Osteocyte (in vitro differentiated cells): ENCODE data around the gene VIPR1. TPM values are rescaled to one million over a fixed set of nuclear protein-coding genes. Genes with fewer than 3 reads are reported as not detected.

ENCODE experiments used
- DNase-seq: peaks from one replicate; pipeline ENCODE4 v3.0.0; 2021; ENCODE audit warnings: mixed read lengths; ENCODE audit not compliant: unreplicated experiment; ENCODE audit errors: extremely low spot score
- H3K27ac Mint-ChIP-seq: one replicate; pipeline ENCODE4 v1.8.0; 2021; ENCODE audit warnings: mild to moderate bottlenecking, mixed read lengths; ENCODE audit not compliant: unreplicated experiment
- H3K27me3 Mint-ChIP-seq: one replicate; pipeline ENCODE4 v1.8.0; 2021; ENCODE audit warnings: mixed read lengths; ENCODE audit not compliant: unreplicated experiment
- H3K36me3 Mint-ChIP-seq: one replicate; pipeline ENCODE4 v1.8.0; 2021; ENCODE audit warnings: mixed read lengths; ENCODE audit not compliant: unreplicated experiment
- H3K4me1 Mint-ChIP-seq: one replicate; pipeline ENCODE4 v1.8.0; 2021; ENCODE audit warnings: mixed read lengths; ENCODE audit not compliant: unreplicated experiment
- H3K4me3 Mint-ChIP-seq: one replicate; pipeline ENCODE4 v1.8.0; 2021; ENCODE audit warnings: mild to moderate bottlenecking, moderate library complexity, mixed read lengths; ENCODE audit not compliant: unreplicated experiment
- H3K9me3 Mint-ChIP-seq: one replicate; pipeline ENCODE4 v1.8.0; 2021; ENCODE audit warnings: mixed read lengths; ENCODE audit not compliant: unreplicated experiment
- CTCF ChIP-seq: fragments of 200-600 bp; sonication (generic); IDR thresholded peaks from 2 replicates; pipeline ENCODE4 v1.5.0; 2021; ENCODE audit warnings: antibody characterized with exemption, mild to moderate bottlenecking, moderate library complexity
- total RNA-seq: library from RNA; stranded (reverse); gene quantifications from 2 replicates; pipeline ENCODE4 v1.2.1, GENCODE V29; 2021

VIPR1 gene
- total RNA-seq, 1 donor from 2014 or later: 8.9 TPM

- no peak for DNase-seq
- no peaks in the 10 kb centered on the region for H3K9me3 Mint-ChIP-seq
- TF ChIP-seq CTCF: no peak
- H3K27ac Mint-ChIP-seq: no peak overlapping the region
- no peaks in the 10 kb centered on the region for H3K27me3 Mint-ChIP-seq
- no peak overlapping the region for H3K4me3 Mint-ChIP-seq
- H3K36me3 Mint-ChIP-seq: no peaks in the 10 kb centered on the region
- H3K4me1 Mint-ChIP-seq: no peaks in the 10 kb centered on the region
Observed at GRCh38 chr3:42526616-42527367, 24.3 kb downstream of the VIPR1 start.

- no peak for TF ChIP-seq CTCF
- Mint-ChIP-seq H3K9me3 (no peaks in the 10 kb centered on the region), H3K36me3 (no peaks in the 10 kb centered on the region), H3K27ac (no peak overlapping the region), H3K27me3 (no peaks in the 10 kb centered on the region), H3K4me1 (no peaks in the 10 kb centered on the region), H3K4me3 (no peak overlapping the region)
- DNase-seq: no peak
Observed at GRCh38 chr3:42527368-42527917, 25.0 kb downstream of the VIPR1 start.

- H3K36me3 Mint-ChIP-seq: no peaks in the 10 kb centered on the region
- H3K4me1 Mint-ChIP-seq: no peaks in the 10 kb centered on the region
- H3K27me3 Mint-ChIP-seq: no peaks in the 10 kb centered on the region
- no peaks in the 10 kb centered on the region for H3K9me3 Mint-ChIP-seq
- TF ChIP-seq CTCF: no peak
- DNase-seq: no peak
- no peak overlapping the region for H3K4me3 Mint-ChIP-seq
- no peak overlapping the region for H3K27ac Mint-ChIP-seq
Observed at GRCh38 chr3:42529468-42529867, 27.0 kb downstream of the VIPR1 start.

- Mint-ChIP-seq H3K27ac (no peak overlapping the region), H3K4me3 (no peak overlapping the region), H3K9me3 (no peaks in the 10 kb centered on the region), H3K27me3 (no peaks in the 10 kb centered on the region), H3K36me3 (no peaks in the 10 kb centered on the region), H3K4me1 (no peaks in the 10 kb centered on the region)
- no peak for DNase-seq
- TF ChIP-seq CTCF: no peak
Observed at GRCh38 chr3:42530073-42530472, 27.6 kb downstream of the VIPR1 start.

- Mint-ChIP-seq H3K4me1 (no peaks in the 10 kb centered on the region), H3K36me3 (no peaks in the 10 kb centered on the region)
- TF ChIP-seq CTCF: no peak
Observed at GRCh38 chr3:42531470-42531869, 29.0 kb downstream of the VIPR1 start.

More at GRCh38 chr3:42531470-42531869, 29.0 kb downstream of the VIPR1 start:
- H3K9me3 Mint-ChIP-seq: no peaks in the 10 kb centered on the region
- DNase-seq: no peak
- H3K27me3 Mint-ChIP-seq: no peaks in the 10 kb centered on the region
- no peak overlapping the region for H3K27ac Mint-ChIP-seq
- no peak overlapping the region for H3K4me3 Mint-ChIP-seq
